ENCODE results near the gene CADPS2.

CADPS2 gene

DNA sequence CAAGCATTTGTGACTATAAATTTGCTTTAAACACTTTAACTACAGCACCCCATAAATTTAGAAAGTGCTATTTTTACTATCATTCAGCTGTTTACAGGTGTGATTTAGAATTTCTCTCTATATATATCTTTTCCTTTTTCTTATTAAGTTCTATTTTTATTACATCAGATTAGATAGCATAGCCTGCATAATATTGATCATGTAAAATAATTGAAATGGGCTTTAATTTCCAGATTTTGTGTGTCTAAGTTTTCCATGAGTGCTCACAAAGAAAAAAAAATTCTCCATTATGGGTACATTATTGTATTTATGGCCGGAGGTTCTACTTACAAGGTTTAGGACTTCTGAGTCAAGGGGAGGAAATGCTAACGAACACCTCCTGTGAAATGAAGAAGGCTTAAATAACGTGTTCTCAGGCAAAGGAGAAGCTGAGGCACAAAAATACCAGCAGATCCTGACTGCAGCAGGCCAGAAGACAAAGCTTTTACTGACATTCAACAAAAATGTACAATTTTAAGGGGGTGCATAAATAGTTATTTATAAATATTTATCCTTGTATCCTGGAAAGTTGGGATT, 301.5 kb downstream of the CADPS2 start:
- TF ChIP-seq, protein P1, sequence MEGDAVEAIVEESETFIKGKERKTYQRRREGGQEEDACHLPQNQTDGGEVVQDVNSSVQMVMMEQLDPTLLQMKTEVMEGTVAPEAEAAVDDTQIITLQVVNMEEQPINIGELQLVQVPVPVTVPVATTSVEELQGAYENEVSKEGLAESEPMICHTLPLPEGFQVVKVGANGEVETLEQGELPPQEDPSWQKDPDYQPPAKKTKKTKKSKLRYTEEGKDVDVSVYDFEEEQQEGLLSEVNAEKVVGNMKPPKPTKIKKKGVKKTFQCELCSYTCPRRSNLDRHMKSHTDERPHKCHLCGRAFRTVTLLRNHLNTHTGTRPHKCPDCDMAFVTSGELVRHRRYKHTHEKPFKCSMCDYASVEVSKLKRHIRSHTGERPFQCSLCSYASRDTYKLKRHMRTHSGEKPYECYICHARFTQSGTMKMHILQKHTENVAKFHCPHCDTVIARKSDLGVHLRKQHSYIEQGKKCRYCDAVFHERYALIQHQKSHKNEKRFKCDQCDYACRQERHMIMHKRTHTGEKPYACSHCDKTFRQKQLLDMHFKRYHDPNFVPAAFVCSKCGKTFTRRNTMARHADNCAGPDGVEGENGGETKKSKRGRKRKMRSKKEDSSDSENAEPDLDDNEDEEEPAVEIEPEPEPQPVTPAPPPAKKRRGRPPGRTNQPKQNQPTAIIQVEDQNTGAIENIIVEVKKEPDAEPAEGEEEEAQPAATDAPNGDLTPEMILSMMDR (IDR thresholded peaks at IDR 0.05; ENCODE audit: insufficient read depth, low read length) = no peak
- TF ChIP-seq SPI1 (IDR thresholded peaks at IDR 0.05; ENCODE audit: borderline replicate concordance, low read depth) (no peak), POLR2AphosphoS5 (IDR thresholded peaks at IDR 0.05; ENCODE audit: low read depth) (no peak), GABPA (IDR thresholded peaks at IDR 0.05; ENCODE audit: low read depth) (no peak)
- TF ChIP-seq, protein P2, sequence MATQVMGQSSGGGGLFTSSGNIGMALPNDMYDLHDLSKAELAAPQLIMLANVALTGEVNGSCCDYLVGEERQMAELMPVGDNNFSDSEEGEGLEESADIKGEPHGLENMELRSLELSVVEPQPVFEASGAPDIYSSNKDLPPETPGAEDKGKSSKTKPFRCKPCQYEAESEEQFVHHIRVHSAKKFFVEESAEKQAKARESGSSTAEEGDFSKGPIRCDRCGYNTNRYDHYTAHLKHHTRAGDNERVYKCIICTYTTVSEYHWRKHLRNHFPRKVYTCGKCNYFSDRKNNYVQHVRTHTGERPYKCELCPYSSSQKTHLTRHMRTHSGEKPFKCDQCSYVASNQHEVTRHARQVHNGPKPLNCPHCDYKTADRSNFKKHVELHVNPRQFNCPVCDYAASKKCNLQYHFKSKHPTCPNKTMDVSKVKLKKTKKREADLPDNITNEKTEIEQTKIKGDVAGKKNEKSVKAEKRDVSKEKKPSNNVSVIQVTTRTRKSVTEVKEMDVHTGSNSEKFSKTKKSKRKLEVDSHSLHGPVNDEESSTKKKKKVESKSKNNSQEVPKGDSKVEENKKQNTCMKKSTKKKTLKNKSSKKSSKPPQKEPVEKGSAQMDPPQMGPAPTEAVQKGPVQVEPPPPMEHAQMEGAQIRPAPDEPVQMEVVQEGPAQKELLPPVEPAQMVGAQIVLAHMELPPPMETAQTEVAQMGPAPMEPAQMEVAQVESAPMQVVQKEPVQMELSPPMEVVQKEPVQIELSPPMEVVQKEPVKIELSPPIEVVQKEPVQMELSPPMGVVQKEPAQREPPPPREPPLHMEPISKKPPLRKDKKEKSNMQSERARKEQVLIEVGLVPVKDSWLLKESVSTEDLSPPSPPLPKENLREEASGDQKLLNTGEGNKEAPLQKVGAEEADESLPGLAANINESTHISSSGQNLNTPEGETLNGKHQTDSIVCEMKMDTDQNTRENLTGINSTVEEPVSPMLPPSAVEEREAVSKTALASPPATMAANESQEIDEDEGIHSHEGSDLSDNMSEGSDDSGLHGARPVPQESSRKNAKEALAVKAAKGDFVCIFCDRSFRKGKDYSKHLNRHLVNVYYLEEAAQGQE (IDR thresholded peaks at IDR 0.05; ENCODE audit: insufficient replicate concordance, low read depth) = no peak
- Histone ChIP-seq H3K27me3 (ENCODE audit: insufficient read depth, poor library complexity, severe bottlenecking) (no peaks in the 10 kb centered on the region), H3K4me3 (replicated peaks; ENCODE audit: insufficient read depth, low read length) (no peak overlapping the region), H3K27ac (replicated peaks) (no peak overlapping the region)
- no peak for DNase-seq (ENCODE audit: low read depth in 1 of 2, low spot score in 1 of 2)

DNA sequence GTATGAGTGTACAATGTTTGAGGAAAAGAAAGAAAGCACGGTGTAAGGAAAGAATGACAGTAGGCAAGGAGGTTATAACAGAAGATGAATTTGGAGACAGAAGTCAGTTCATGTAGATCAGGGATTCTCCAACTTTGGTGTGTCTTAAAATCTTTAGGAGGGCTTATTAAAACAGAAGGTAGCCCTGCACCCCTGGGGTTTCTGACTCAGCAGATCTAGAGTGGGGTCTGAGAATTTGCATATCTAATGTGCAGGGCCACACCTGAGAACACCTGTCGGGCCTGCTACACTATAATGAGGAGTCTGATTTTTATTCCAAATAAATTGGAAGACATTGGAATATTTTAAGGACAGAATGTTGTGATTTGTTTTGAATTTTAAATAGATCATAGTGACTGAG, 307.9 kb downstream of the CADPS2 start:
- no peak for DNase-seq (ENCODE audit: low read depth in 1 of 2, low spot score in 1 of 2)
- H3K27ac ChIP-seq (replicated peaks) = no peak overlapping the region
- no peaks in the 10 kb centered on the region for H3K27me3 ChIP-seq (ENCODE audit: insufficient read depth, poor library complexity, severe bottlenecking)
- H3K4me3 ChIP-seq (replicated peaks; ENCODE audit: insufficient read depth, low read length) = no peak overlapping the region
- TF ChIP-seq, protein P1 (IDR thresholded peaks at IDR 0.05; ENCODE audit: insufficient read depth, low read length) = no peak
- no peak for TF ChIP-seq GABPA (IDR thresholded peaks at IDR 0.05; ENCODE audit: low read depth)
- TF ChIP-seq, protein P2 (IDR thresholded peaks at IDR 0.05; ENCODE audit: insufficient replicate concordance, low read depth) = no peak
- TF ChIP-seq SPI1 (IDR thresholded peaks at IDR 0.05; ENCODE audit: borderline replicate concordance, low read depth) = no peak

DNA sequence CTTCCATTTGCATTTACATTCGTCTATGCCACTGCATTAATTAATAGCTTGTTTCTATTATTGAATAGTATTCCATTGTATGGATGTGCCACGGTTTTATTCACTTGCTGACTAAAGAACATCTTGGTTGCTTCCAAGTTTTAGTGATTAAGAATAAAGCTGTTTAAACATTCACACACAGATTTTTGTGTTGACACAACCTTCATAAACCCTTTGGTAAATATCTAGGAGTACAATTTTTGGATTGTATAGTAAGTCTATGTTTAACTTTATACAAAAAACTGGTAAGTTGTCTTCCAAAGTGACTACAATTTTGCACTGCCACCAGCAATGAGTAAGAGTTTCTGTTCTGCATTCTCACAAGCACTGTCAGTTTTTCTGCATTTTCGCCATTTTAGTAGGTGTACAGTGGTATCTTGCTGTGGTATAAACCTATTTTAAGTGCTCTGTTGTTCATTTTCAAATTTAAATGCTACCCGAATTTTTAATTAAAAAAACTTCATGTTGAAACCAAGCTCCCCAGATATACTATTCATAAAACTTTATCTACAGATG, 308.7 kb downstream of the CADPS2 start:
- H3K27me3 ChIP-seq (ENCODE audit: insufficient read depth, poor library complexity, severe bottlenecking) = no peaks in the 10 kb centered on the region
- no peak for DNase-seq (ENCODE audit: low read depth in 1 of 2, low spot score in 1 of 2)
- H3K27ac ChIP-seq (replicated peaks) = no peak overlapping the region
- TF ChIP-seq, protein P1 (IDR thresholded peaks at IDR 0.05; ENCODE audit: insufficient read depth, low read length) = no peak
- no peak for TF ChIP-seq POLR2AphosphoS5 (IDR thresholded peaks at IDR 0.05; ENCODE audit: low read depth)
- no peak for TF ChIP-seq GABPA (IDR thresholded peaks at IDR 0.05; ENCODE audit: low read depth)
- TF ChIP-seq, protein P2 (IDR thresholded peaks at IDR 0.05; ENCODE audit: insufficient replicate concordance, low read depth) = no peak
- TF ChIP-seq SPI1 (IDR thresholded peaks at IDR 0.05; ENCODE audit: borderline replicate concordance, low read depth) = no peak
- H3K4me3 ChIP-seq (replicated peaks; ENCODE audit: insufficient read depth, low read length) = no peak overlapping the region

Data from HL-60 (cell line).